HEK293 (cell line): ENCODE measurements around the gene MRPL36.

Experiments used
- FEZF1 ChIP-seq: fragments of 450-650 bp; formaldehyde crosslinking; IDR thresholded peaks from 2 replicates; pipeline ENCODE4 v1.5.1; 2016; ENCODE audit warnings: missing biosample characterization, missing genetic modification characterization
- KLF16 ChIP-seq: fragments of 450-650 bp; formaldehyde crosslinking; IDR thresholded peaks from 2 replicates; pipeline ENCODE4 v1.5.1; 2017; ENCODE audit warnings: missing biosample characterization, missing genetic modification characterization
- SCRT2 ChIP-seq: fragments of 450-650 bp; formaldehyde crosslinking; IDR thresholded peaks from 2 replicates; pipeline ENCODE4 v1.5.1; 2016; ENCODE audit warnings: missing biosample characterization, missing genetic modification characterization
- TSHZ1 ChIP-seq: fragments of 450-650 bp; formaldehyde crosslinking; IDR thresholded peaks from 2 replicates; pipeline ENCODE4 v1.5.1; 2016; ENCODE audit warnings: missing biosample characterization, missing genetic modification characterization, borderline replicate concordance
- ZBTB17 ChIP-seq: fragments of 450-650 bp; formaldehyde crosslinking; IDR thresholded peaks from 2 replicates; pipeline ENCODE4 v1.5.1; 2016; ENCODE audit warnings: missing biosample characterization, missing genetic modification characterization
- ZBTB48 ChIP-seq: fragments of 450-650 bp; formaldehyde crosslinking; IDR thresholded peaks from 2 replicates; pipeline ENCODE4 v1.5.1; 2016; ENCODE audit warnings: missing biosample characterization, missing genetic modification characterization
- ZFHX2 ChIP-seq: fragments of 450-650 bp; formaldehyde crosslinking; conservative IDR thresholded peaks from 2 replicates; pipeline ENCODE4 v1.5.1; 2016; ENCODE audit warnings: missing biosample characterization, missing genetic modification characterization
- ZNF174 ChIP-seq: fragments of 450-650 bp; formaldehyde crosslinking; IDR thresholded peaks from 2 replicates; pipeline ENCODE4 v1.5.0; 2017; ENCODE audit warnings: missing biosample characterization, mild to moderate bottlenecking, missing genetic modification characterization
- ZNF184 ChIP-seq: fragments of 450-650 bp; IDR thresholded peaks from 2 replicates; pipeline ENCODE4 v1.5.1; 2018; ENCODE audit warnings: missing biosample characterization, mild to moderate bottlenecking, missing genetic modification characterization
- ZNF211 ChIP-seq: fragments of 450-650 bp; formaldehyde crosslinking; IDR thresholded peaks from 2 replicates; pipeline ENCODE4 v1.5.1; 2016; ENCODE audit warnings: low read depth, missing biosample characterization, missing genetic modification characterization
- ZNF24 ChIP-seq: fragments of 450-650 bp; formaldehyde crosslinking; IDR thresholded peaks from 2 replicates; pipeline ENCODE4 v1.5.1; 2016; ENCODE audit warnings: missing biosample characterization, missing genetic modification characterization
- ZNF501 ChIP-seq: fragments of 450-650 bp; formaldehyde crosslinking; IDR thresholded peaks from 2 replicates; pipeline ENCODE4 v1.5.1; 2016; ENCODE audit warnings: missing biosample characterization, missing genetic modification characterization
- ZNF510 ChIP-seq: fragments of 450-650 bp; formaldehyde crosslinking; IDR thresholded peaks from 2 replicates; pipeline ENCODE4 v1.5.1; 2018; ENCODE audit warnings: mild to moderate bottlenecking, missing genetic modification characterization, missing biosample characterization; ENCODE audit not compliant: insufficient replicate concordance
- ZNF580 ChIP-seq: fragments of 450-650 bp; formaldehyde crosslinking; IDR thresholded peaks from 2 replicates; pipeline ENCODE4 v1.5.1; 2016; ENCODE audit warnings: missing biosample characterization, missing genetic modification characterization
- ZNF629 ChIP-seq: fragments of 450-650 bp; formaldehyde crosslinking; IDR thresholded peaks from 2 replicates; pipeline ENCODE4 v1.5.1; 2017; ENCODE audit warnings: missing biosample characterization, missing genetic modification characterization
- ZNF76 ChIP-seq: fragments of 450-650 bp; formaldehyde crosslinking; IDR thresholded peaks from 2 replicates; pipeline ENCODE4; 2016; ENCODE audit warnings: low read depth, missing biosample characterization, missing genetic modification characterization, borderline replicate concordance
- TF ChIP-seq, protein P1 (sequence below): fragments of 450-650 bp; formaldehyde crosslinking; IDR thresholded peaks from 2 replicates; pipeline ENCODE4 v1.5.1; 2016; ENCODE audit warnings: missing biosample characterization, missing genetic modification characterization
- TF ChIP-seq, protein P2 (sequence below): fragments of 450-650 bp; formaldehyde crosslinking; conservative IDR thresholded peaks from 2 replicates; pipeline ENCODE4 v1.5.1; 2016; ENCODE audit warnings: low read depth, missing biosample characterization, missing genetic modification characterization

The MRPL36 gene

DNA sequence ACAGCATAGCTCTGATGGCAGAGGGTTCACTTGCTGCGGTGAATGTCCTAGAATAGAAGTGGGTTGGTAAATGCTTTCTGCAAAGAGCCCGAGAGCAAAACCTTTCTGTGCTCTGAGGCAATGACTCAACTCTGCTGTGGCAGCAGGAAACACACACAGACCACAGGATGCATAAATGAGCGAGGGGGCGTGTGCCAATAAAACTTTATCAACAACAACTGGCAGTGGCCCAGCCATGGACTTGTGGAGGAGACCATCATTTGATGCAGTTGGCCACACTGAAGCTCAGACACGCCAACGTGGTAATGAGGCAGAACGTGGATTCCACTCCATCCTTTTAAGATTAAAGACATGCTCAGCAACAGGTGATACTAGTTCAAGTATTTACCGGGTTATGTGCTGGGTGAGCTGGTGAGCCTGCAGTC is 6.8 kb downstream of the MRPL36 start (continued):
- TF ChIP-seq, protein P1, sequence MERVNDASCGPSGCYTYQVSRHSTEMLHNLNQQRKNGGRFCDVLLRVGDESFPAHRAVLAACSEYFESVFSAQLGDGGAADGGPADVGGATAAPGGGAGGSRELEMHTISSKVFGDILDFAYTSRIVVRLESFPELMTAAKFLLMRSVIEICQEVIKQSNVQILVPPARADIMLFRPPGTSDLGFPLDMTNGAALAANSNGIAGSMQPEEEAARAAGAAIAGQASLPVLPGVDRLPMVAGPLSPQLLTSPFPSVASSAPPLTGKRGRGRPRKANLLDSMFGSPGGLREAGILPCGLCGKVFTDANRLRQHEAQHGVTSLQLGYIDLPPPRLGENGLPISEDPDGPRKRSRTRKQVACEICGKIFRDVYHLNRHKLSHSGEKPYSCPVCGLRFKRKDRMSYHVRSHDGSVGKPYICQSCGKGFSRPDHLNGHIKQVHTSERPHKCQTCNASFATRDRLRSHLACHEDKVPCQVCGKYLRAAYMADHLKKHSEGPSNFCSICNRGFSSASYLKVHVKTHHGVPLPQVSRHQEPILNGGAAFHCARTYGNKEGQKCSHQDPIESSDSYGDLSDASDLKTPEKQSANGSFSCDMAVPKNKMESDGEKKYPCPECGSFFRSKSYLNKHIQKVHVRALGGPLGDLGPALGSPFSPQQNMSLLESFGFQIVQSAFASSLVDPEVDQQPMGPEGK: peak; percentile 45; the same call in 1 of the 2 replicates
- TF ChIP-seq ZNF174 (tag by site-specific recombination): no peak
- peak; percentile 80 for TF ChIP-seq KLF16 (tag by site-specific recombination)
- peak; percentile 29; the same call in 1 of the 2 replicates for TF ChIP-seq ZNF76 (tag by site-specific recombination)
- peak; percentile 80 for TF ChIP-seq FEZF1
- TF ChIP-seq ZNF501 (tag by site-specific recombination): no peak
- TF ChIP-seq ZNF580 (tag by site-specific recombination): peak; percentile 71; the same call in 1 of the 2 replicates
- no peak for TF ChIP-seq ZNF211 (tag by site-specific recombination)
- TF ChIP-seq ZBTB17: peak; percentile 53; the same call in 1 of the 2 replicates
- no peak for TF ChIP-seq ZNF510
- TF ChIP-seq ZNF629 (tag by site-specific recombination): peak; percentile 52; the same call in 1 of the 2 replicates
- TF ChIP-seq TSHZ1 (tag by site-specific recombination): peak; percentile 35; the same call in 1 of the 2 replicates
- TF ChIP-seq ZNF24 (tag by site-specific recombination): 0 out of 2 replicates have a peak, but pooled peaks have one; percentile 27
- no peak for TF ChIP-seq ZBTB48
- peak; percentile 86 for TF ChIP-seq ZFHX2 (tag by site-specific recombination)
- TF ChIP-seq, protein P2, sequence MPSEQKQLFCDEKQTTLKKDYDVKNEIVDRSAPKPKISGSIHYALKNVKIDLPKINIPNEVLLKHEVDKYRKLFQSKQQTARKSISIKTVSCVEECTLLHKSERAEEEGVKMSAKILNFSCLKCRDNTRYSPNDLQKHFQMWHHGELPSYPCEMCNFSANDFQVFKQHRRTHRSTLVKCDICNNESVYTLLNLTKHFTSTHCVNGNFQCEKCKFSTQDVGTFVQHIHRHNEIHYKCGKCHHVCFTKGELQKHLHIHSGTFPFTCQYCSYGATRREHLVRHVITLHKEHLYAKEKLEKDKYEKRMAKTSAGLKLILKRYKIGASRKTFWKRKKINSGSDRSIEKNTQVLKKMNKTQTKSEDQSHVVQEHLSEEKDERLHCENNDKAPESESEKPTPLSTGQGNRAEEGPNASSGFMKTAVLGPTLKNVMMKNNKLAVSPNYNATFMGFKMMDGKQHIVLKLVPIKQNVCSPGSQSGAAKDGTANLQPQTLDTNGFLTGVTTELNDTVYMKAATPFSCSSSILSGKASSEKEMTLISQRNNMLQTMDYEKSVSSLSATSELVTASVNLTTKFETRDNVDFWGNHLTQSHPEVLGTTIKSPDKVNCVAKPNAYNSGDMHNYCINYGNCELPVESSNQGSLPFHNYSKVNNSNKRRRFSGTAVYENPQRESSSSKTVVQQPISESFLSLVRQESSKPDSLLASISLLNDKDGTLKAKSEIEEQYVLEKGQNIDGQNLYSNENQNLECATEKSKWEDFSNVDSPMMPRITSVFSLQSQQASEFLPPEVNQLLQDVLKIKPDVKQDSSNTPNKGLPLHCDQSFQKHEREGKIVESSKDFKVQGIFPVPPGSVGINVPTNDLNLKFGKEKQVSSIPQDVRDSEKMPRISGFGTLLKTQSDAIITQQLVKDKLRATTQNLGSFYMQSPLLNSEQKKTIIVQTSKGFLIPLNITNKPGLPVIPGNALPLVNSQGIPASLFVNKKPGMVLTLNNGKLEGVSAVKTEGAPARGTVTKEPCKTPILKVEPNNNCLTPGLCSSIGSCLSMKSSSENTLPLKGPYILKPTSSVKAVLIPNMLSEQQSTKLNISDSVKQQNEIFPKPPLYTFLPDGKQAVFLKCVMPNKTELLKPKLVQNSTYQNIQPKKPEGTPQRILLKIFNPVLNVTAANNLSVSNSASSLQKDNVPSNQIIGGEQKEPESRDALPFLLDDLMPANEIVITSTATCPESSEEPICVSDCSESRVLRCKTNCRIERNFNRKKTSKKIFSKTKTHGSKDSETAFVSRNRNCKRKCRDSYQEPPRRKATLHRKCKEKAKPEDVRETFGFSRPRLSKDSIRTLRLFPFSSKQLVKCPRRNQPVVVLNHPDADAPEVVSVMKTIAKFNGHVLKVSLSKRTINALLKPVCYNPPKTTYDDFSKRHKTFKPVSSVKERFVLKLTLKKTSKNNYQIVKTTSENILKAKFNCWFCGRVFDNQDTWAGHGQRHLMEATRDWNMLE: 0 out of 2 replicates have a peak, but pooled peaks have one; percentile 18
- peak; percentile 44; the same call in 1 of the 2 replicates for TF ChIP-seq ZNF184 (tag by site-specific recombination)
- TF ChIP-seq SCRT2 (tag by site-specific recombination): peak; percentile 99
